Measurements from ENCODE around the gene NEK7.

Gene NEK7

DNA sequence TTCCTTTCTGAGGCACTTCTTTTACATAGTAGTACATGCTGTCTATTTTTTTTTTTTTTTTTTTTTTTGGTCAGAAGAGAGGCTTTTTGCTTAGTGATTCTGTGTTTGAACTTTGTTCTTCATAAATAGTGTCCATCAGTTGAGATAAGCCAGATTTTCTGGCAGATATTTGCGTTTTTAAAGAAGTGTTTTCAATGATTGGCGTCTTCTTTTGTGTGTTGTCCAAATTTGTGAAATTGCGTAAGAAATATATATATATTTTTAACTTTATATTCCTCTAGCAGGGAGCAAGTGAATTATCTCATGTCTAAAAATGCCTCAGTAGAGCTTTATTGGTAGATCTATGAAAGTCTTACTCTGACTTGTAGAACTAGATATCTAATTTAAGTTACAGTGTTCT is 28.3 kb downstream of the NEK7 start:
- Histone ChIP-seq H3K9me2 (replicated peaks; ENCODE audit: insufficient read depth, low read length) (no peaks in the 10 kb centered on the region), H3K27me3 (ENCODE audit: low read length) (no peaks in the 10 kb centered on the region), H3K4me3 (ENCODE audit: insufficient read depth, low read length, poor library complexity, severe bottlenecking) (no peak overlapping the region), H4K20me1 (ENCODE audit: low read depth, low read length) (peaks cover 20% of the 10 kb centered on the region), H3K27ac (ENCODE audit: low read depth, low read length) (no peak overlapping the region), H3K9me3 (ENCODE audit: insufficient read depth, low read length) (no peaks in the 10 kb centered on the region), H2AFZ (ENCODE audit: low read depth, low read length, severe bottlenecking) (no peak overlapping the region), H3F3A (ENCODE audit: insufficient read depth) (no peaks in the 10 kb centered on the region), H3K4me2 (ENCODE audit: low read depth, low read length, poor library complexity, severe bottlenecking) (no peak overlapping the region), H3K79me2 (ENCODE audit: insufficient read depth, low read length) (peaks cover 9% of the 10 kb centered on the region; the same call in 1 of the 2 replicates), H3K9ac (ENCODE audit: low read length) (no peak overlapping the region), H3K36me3 (ENCODE audit: low read length) (no peaks in the 10 kb centered on the region)
- no peak for TF ChIP-seq EZH2phosphoT487 (conservative IDR thresholded peaks at IDR 0.05; ENCODE audit: low read length)
- TF ChIP-seq, protein P1, sequence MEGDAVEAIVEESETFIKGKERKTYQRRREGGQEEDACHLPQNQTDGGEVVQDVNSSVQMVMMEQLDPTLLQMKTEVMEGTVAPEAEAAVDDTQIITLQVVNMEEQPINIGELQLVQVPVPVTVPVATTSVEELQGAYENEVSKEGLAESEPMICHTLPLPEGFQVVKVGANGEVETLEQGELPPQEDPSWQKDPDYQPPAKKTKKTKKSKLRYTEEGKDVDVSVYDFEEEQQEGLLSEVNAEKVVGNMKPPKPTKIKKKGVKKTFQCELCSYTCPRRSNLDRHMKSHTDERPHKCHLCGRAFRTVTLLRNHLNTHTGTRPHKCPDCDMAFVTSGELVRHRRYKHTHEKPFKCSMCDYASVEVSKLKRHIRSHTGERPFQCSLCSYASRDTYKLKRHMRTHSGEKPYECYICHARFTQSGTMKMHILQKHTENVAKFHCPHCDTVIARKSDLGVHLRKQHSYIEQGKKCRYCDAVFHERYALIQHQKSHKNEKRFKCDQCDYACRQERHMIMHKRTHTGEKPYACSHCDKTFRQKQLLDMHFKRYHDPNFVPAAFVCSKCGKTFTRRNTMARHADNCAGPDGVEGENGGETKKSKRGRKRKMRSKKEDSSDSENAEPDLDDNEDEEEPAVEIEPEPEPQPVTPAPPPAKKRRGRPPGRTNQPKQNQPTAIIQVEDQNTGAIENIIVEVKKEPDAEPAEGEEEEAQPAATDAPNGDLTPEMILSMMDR (IDR thresholded peaks at IDR 0.05; ENCODE audit: insufficient read depth, low read length, poor library complexity, severe bottlenecking), result no peak

DNA sequence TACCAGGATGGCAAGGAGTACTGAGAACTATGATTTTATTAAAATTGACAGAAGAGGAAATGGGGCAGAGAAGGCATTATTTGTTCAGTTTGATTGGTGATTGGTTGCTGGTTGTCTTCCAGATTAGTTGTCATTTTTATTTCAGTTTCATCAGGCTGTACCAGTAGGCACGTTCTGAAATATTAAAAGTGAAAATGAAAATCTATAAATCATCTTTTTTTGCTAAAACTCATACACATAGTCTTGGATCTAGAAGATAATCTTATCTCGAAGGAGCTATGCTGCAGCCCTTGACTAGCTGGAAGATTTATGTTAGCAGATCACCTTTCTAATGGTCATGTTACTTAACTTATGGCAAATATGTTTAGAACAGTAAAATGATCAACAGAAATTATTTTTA is 29.0 kb downstream of the NEK7 start:
- Histone ChIP-seq H3K36me3 (ENCODE audit: low read length) (no peaks in the 10 kb centered on the region), H3F3A (ENCODE audit: insufficient read depth) (no peaks in the 10 kb centered on the region; the same call in 1 of the 2 replicates), H3K79me2 (ENCODE audit: insufficient read depth, low read length) (peaks cover 9% of the 10 kb centered on the region; the same call in 1 of the 2 replicates), H3K9me3 (ENCODE audit: insufficient read depth, low read length) (no peaks in the 10 kb centered on the region), H4K20me1 (ENCODE audit: low read depth, low read length) (peaks cover 22% of the 10 kb centered on the region; the same call in 1 of the 2 replicates), H3K27me3 (ENCODE audit: low read length) (no peaks in the 10 kb centered on the region), H2AFZ (ENCODE audit: low read depth, low read length, severe bottlenecking) (no peak overlapping the region), H3K4me2 (ENCODE audit: low read depth, low read length, poor library complexity, severe bottlenecking) (no peak overlapping the region), H3K9me2 (replicated peaks; ENCODE audit: insufficient read depth, low read length) (no peaks in the 10 kb centered on the region), H3K4me3 (ENCODE audit: insufficient read depth, low read length, poor library complexity, severe bottlenecking) (no peak overlapping the region), H3K27ac (ENCODE audit: low read depth, low read length) (no peak overlapping the region), H3K9ac (ENCODE audit: low read length) (no peak overlapping the region)
- no peak for TF ChIP-seq EZH2phosphoT487 (conservative IDR thresholded peaks at IDR 0.05; ENCODE audit: low read length)
- TF ChIP-seq, protein P1 (IDR thresholded peaks at IDR 0.05; ENCODE audit: insufficient read depth, low read length, poor library complexity, severe bottlenecking), result no peak

DNA sequence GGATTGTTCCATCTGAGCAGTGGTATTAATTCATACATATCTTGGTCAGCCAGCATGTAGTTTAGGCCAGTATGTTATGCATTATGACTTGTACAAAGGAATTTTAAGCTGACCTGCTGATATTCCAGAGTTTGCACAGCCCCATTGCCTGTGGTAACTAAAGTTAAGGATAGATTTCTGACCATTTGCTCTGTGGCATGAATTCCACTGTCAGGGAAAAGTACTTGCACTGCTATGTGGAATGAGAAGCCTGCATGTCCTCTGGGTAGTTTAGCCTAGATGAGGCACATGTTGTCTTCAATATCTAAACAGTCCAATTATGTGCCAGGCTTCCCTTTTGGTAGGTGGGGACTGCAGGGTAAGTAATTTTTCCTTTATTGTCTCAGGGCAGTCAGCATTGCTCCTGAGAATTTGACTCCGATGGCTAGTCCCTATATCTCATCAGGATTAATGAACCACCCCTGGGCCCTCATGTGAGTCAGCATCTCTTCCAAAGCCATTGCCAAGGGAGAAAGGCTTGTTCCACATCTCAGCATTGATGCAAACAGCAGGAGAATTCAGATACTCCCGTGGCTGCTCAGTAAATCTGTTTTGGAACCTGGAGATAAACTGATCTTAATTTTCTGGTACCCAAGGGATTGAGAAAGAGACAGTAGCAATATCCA is 30.2 kb downstream of the NEK7 start:
- peaks cover 9% of the 10 kb centered on the region; the same call in 1 of the 2 replicates for H3K79me2 ChIP-seq (ENCODE audit: insufficient read depth, low read length)
- peaks cover 22% of the 10 kb centered on the region; the same call in 1 of the 2 replicates for H4K20me1 ChIP-seq (ENCODE audit: low read depth, low read length)
- no peaks in the 10 kb centered on the region; the same call in 1 of the 2 replicates for H3F3A ChIP-seq (ENCODE audit: insufficient read depth)
- H3K4me2 ChIP-seq (ENCODE audit: low read depth, low read length, poor library complexity, severe bottlenecking), result no peak overlapping the region
- no peaks in the 10 kb centered on the region for H3K36me3 ChIP-seq (ENCODE audit: low read length)
- no peak overlapping the region for H3K27ac ChIP-seq (ENCODE audit: low read depth, low read length)
- no peak for TF ChIP-seq EZH2phosphoT487 (conservative IDR thresholded peaks at IDR 0.05; ENCODE audit: low read length)
- TF ChIP-seq, protein P1 (IDR thresholded peaks at IDR 0.05; ENCODE audit: insufficient read depth, low read length, poor library complexity, severe bottlenecking), result no peak
- H3K9me3 ChIP-seq (ENCODE audit: insufficient read depth, low read length), result no peaks in the 10 kb centered on the region
- H3K4me3 ChIP-seq (ENCODE audit: insufficient read depth, low read length, poor library complexity, severe bottlenecking), result no peak overlapping the region
- no peak overlapping the region for H2AFZ ChIP-seq (ENCODE audit: low read depth, low read length, severe bottlenecking)
- H3K27me3 ChIP-seq (ENCODE audit: low read length), result no peaks in the 10 kb centered on the region
- H3K9me2 ChIP-seq (replicated peaks; ENCODE audit: insufficient read depth, low read length), result no peaks in the 10 kb centered on the region
- no peak overlapping the region for H3K9ac ChIP-seq (ENCODE audit: low read length)
